NCI-H446 (cell line): ENCODE measurements around the gene PRDX5.
A peak's percentile ranks its signal among the peaks of the same experiment; 100 is the strongest.
"Not testable (repeated sequence)": the region's sequence is repeated elsewhere in the genome, so short reads cannot be mapped to it uniquely, and the experiment has no call there.

Source experiments
- DNase-seq, 2 experiments: peaks; one replicate each; lab custom pipeline; 2025; lab: John Stamatoyannopoulos, UW

PRDX5 gene

DNA sequence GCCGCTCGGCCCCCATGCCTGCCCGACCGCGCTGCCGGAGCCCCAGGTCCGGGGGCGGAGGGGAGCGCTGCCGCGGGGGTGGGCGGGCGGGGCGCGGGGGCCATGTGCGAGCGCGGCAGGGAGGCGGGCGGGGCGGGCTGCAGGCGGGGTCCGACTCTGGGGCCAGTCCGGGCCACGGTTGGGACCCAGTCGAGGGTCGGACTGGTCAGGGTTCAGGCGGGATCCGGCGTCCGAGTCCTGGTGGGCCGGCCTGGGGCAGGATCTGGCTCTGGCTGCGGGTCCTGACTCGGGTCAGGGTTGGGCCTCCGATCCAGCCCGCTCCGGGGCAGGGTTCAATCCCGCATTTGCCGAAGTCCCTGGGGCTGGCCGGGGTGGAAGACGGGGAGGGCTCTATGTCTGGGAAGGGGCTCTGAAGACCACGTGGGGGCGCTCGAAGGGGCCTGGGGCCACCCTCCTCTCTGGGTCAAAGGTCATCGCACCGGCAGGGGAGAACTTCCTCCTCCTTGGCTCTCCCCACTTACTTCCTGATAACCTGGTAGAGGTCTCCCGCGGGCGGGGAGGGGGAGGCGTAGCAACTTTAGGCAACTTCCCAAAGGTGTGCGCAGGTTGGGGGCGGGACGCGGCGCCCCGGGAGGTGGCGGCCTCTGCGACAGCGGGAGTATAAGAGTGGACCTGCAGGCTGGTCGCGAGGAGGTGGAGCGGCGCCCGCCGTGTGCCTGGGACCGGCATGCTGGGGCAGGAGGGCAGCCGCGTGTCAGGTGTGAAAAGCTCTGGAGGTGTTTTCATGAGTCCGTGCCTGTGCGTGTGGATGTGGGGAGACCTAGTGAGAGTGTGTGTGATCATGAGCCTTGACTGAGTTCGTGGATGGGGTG lies 12.0 kb upstream of the PRDX5 start:
- peak; percentile 14 to 48 for DNase-seq

DNA sequence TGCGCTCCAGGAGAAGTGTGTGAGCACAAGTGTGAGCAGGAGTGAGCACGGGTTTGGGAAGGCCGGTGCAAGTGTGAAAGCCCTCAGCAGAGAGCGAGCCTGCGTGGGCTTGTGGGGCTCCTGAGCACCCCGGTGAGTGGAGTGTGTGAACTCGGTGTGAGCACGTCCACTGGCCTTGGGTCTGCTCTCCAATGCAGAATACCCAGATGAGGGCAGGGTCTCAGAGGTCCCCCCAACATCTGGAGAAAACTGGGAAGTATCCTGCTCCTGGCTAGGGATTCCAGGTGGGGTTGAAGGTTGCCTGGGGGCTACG lies 11.4 kb upstream of the PRDX5 start:
- no peak for DNase-seq

DNA sequence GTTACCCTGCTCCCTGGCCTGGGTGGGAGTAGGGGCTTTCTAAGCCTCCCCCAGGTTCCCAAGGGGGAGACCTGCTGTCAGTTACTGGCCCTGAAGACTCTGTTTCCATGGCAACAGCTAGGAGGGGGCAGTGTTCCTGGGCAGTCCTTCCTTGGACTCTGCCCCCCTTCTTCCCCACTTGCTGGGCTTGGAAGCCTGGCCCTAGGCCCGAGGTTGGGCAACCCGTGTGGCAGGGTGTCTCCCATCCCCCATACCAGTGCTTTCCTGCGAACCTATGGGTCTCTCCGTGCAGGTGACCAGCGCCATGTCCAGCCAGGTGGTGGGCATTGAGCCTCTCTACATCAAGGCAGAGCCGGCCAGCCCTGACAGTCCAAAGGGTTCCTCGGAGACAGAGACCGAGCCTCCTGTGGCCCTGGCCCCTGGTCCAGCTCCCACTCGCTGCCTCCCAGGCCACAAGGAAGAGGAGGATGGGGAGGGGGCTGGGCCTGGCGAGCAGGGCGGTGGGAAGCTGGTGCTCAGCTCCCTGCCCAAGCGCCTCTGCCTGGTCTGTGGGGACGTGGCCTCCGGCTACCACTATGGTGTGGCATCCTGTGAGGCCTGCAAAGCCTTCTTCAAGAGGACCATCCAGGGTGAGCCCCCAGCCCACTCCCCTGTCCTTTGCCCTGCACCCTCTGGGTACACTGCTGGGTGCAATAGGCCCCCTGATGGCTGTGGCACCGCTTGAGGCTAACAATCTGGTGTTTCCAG lies 10.9 kb upstream of the PRDX5 start:
- peak in 1 of 2 experiments; percentile 28 for DNase-seq

DNA sequence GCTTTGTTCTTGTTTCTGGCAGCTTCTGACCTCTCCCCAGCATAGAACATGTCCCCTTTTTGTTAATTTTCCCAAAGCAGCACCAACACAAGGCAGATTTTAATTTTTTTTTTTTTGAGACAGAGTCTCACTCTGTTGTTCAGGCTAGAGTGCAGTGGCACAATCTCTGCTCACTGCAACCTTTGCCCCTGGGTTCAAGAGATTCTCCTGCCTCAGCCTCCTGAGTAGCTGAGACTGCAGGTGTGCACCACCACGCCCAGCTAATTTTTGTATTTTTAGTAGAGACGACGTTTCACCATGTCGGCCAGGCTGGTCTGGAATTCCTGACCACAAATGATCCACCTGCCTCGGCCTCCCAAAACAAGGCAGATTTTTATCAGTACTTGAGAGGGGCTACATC lies 10.1 kb upstream of the PRDX5 start:
- not testable (repeated sequence) for DNase-seq

DNA sequence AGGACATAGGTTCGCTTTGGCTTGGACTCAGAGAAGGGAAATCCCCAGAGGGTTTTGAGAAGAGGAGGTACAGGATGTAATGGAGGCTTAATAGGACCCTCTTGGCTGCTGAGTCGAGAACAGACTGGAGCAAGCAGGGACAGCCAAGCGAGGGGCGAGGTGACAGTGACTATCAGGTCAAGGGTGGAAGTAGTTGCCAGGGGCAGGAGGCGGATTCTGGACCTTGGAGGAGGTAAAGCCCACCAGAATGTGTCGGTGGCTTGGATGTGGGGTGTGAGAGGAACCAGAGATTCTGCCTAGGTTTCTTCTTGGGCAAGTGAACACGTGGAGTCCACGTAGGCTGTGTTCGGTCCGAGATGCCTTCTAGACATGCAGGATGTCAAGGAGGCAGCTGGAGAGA lies 5.0 kb upstream of the PRDX5 start:
- no peak for DNase-seq

DNA sequence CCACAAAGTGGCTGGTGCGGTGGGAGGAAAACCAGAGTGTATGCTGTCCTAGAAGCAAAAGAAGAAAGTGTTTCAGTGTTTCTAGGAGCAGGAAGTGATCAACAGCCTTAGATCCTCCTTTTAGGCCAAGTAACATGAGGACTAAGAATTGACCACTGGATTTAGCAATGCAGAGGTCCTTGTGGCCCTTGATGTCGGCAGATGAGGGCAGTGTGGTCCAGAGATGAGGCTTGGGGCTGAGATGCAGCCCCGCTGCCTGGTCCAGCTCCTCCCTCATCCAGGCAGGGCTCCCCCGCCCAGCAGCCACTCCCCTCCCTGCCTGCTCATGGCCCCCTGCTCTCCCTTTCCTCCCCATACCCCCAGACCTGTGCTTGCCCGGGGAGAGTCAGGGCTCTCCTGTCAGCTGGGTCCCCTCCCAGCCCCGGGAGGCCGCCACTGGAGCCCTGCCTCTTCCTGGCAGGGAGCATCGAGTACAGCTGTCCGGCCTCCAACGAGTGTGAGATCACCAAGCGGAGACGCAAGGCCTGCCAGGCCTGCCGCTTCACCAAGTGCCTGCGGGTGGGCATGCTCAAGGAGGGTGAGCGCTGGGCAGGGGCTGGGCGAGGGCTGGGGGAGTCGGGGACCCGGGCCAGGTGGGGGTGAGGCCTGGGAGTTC lies 4.3 kb upstream of the PRDX5 start:
- DNase-seq: no peak

DNA sequence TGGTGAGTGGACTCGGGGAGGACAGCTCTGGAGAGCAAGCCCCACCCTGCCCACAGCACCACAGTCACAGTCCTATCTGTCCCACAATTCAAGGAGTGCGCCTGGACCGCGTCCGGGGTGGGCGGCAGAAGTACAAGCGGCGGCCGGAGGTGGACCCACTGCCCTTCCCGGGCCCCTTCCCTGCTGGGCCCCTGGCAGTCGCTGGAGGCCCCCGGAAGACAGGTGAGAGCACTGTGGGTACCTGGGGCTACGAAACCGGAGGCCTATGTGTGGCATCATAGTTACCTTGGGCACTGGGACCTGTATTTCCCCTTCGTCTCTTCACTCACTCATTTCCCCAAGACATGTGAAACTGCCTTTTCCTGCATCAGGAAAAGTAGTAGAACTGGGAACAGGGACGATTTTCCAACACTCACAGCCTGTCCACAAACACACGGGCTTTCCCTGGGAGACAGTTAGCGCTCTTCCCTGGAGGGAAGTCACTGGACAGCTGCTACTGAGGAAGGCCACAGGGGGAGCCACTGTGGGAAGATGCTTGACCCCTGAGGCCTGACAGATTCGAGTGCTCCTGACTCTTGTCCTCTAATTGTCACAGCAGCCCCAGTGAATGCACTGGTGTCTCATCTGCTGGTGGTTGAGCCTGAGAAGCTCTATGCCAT lies 3.6 kb upstream of the PRDX5 start:
- no peak for DNase-seq

DNA sequence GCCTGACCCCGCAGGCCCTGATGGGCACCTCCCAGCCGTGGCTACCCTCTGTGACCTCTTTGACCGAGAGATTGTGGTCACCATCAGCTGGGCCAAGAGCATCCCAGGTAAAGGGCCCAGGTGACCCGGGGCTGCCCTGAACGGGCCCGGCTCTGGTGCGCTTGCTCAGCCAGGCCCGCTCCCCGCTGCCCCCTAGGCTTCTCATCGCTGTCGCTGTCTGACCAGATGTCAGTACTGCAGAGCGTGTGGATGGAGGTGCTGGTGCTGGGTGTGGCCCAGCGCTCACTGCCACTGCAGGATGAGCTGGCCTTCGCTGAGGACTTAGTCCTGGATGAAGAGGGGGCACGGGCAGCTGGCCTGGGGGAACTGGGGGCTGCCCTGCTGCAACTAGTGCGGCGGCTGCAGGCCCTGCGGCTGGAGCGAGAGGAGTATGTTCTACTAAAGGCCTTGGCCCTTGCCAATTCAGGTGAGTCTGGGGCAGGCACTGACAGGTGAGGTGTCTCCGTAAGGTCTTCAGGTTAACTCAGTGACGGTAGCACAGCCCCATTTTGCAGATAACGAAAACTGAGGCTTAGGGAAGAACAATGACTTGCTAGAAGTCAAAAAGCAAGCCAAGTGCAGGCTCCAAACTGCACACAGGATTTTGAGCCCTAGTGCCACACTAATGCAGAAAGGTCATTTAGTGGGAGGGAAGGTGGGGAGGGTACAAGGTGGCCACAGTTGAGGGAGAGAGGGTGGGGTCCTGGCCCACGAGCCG lies 2.9 kb upstream of the PRDX5 start:
- no peak for DNase-seq

DNA sequence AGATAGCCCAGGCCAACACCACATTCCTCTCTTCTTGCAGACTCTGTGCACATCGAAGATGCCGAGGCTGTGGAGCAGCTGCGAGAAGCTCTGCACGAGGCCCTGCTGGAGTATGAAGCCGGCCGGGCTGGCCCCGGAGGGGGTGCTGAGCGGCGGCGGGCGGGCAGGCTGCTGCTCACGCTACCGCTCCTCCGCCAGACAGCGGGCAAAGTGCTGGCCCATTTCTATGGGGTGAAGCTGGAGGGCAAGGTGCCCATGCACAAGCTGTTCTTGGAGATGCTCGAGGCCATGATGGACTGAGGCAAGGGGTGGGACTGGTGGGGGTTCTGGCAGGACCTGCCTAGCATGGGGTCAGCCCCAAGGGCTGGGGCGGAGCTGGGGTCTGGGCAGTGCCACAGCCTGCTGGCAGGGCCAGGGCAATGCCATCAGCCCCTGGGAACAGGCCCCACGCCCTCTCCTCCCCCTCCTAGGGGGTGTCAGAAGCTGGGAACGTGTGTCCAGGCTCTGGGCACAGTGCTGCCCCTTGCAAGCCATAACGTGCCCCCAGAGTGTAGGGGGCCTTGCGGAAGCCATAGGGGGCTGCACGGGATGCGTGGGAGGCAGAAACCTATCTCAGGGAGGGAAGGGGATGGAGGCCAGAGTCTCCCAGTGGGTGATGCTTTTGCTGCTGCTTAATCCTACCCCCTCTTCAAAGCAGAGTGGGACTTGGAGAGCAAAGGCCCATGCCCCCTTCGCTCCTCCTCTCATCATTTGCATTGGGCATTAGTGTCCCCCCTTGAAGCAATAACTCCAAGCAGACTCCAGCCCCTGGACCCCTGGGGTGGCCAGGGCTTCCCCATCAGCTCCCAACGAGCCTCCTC lies 2.0 kb upstream of the PRDX5 start:
- DNase-seq: not testable (repeated sequence)

DNA sequence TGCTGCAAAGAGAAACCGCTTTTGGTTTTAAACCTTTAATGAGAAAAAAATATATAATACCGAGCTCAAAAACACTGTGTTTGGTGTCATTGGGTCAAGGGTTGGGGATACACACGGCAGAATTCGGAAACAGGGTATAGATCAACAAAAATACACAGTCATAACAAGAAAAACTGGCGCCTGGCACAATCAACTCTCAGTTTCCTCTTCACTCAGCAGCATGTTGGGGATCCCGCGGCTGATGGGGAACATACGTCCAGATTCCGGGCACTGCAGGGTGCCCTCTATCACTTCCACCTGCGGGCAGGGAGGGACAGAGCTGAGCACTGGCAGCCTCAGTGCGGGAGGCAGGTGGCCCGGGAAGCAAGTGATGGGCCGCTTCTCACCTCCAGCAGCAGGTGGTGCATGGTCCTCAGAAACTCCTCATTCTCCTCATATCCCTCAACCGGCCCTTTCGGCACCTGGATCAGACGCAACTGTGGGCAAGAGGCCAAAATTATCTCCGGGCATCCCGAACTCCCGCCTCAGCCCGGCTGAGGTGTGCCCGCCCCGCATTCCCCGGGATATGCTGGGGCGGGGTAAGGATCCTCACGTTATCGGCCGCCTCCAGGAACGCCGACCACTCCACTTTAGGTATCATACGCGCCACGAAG lies 1.1 kb upstream of the PRDX5 start:
- peak in 1 of 2 experiments; percentile 62 for DNase-seq

DNA sequence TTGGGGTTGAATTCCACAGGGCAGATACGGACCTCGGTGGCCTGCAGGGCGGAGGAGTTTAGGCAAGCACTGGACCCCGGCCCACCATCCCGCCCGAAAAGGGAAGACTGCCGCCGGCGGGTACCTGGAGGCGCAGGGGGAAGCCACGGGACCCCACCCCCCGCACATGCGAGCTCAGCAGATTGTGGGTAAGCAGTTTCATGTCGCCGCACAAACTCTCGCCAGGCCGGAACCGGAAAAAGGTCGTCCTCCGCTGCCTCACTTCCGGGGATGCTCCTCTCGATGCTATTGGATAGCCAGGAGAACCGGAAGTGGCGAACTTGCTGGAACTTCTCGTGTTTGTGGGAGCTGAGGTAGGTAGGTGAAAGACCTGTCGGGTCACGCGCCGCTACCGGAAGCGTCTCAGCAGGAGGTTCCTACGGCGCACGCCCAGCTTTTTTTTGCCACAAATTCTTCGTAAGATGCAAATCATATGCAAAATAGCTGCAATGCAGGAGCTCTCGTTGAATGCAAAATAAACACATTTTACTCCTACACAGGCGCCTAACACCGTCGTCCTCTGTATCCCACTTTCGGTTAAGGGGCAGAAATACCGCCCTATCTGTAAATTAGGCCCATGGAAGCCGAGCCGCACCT lies 478 bp upstream of the PRDX5 start, which contains the start of gene TRMT112:
TRMT112 (minus strand) TSS at position 235 of the 636 bp plus-strand sequence; CDS start at position 202, 33 bp downstream.
- peak; percentile 93 to 98 for DNase-seq

DNA sequence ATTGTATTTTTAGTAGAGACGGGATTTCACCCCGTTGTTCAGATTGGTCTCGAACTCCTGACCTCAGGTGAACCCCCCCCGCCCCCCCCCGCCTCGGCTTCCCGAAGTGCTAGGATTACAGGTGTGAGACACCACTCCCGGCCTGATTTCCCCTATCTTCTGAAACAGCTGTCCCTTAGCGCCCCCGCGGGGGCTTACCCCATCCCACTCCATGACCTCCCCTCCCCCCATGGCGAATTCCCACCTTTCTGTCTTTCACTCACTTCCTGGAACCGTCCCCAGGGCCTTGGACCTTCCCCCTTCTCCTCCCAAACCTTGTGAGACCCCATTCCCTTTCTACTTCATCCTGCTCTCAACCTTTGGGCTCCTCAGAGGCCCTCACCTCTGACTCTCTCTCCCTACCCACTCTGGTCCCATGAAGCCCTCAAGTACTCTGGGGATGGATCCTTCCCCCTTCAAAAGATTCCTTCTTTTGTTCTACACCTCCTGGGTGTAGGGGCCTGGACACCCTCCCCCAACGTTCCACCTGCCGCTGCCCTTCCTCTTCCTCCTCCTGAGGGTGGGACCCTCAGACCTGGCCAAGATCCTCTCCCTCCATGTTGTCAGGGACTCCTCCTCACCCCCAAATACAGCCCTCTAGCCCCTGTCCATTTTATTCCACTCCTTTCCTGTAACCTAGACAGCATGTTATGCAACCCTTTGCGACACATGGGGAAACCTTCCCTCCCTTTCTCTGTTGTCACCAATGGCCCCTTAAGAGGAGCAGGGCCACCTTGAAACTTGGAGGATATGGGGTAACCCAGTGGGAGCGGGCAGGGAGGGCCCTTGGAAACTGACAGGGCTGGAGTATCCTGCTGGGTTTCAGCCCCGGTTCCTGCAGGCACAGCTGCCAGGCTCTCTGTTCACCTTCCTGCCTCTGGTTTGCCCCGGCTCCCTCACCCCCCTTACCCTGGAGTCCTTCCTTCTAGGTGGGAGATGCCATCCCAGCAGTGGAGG lies 1.1 kb downstream of the PRDX5 start:
- DNase-seq: no peak

DNA sequence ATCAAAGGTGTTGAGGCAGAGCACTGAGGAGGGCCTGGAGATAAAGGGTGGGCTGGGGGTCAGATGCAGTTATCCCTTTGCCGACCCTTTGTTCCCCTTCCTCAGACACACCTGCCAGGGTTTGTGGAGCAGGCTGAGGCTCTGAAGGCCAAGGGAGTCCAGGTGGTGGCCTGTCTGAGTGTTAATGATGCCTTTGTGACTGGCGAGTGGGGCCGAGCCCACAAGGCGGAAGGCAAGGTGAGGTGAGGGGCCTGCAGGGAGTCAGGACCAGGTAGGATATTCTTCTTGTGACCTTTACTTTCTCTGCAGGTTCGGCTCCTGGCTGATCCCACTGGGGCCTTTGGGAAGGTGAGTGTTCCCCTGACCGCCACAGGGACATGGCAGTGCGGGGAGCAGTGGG lies 2.6 kb downstream of the PRDX5 start:
- no peak for DNase-seq

DNA sequence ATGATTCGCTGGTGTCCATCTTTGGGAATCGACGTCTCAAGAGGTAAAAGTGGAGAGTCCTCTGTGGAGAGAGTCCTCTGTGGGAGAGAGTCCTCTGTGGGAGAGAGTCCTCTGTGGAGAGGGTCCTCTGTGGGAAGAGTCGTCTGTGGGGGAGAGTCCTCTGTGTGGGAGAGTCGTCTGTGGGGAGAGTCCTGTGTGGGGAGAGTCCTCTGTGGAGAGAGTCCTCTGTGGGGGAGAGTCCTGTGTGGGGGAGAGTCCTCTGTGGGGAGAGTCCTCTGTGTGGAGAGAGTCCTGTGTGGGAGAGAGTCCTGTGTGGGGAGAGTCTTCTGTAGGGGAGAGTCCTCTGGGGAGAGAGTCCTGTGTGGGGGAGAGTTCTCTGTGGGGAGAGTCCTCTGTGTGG lies 3.1 kb downstream of the PRDX5 start:
- no peak for DNase-seq

DNA sequence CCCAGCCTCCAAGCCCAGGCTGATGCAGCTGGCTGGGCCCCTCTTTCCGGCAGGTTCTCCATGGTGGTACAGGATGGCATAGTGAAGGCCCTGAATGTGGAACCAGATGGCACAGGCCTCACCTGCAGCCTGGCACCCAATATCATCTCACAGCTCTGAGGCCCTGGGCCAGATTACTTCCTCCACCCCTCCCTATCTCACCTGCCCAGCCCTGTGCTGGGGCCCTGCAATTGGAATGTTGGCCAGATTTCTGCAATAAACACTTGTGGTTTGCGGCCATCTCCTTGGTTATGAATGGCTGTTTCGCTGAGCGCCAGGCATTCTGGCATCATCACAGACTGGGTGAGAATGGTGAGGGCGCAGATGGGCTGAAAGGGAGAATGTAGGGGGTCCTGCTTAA lies 3.6 kb downstream of the PRDX5 start:
- DNase-seq: no peak

DNA sequence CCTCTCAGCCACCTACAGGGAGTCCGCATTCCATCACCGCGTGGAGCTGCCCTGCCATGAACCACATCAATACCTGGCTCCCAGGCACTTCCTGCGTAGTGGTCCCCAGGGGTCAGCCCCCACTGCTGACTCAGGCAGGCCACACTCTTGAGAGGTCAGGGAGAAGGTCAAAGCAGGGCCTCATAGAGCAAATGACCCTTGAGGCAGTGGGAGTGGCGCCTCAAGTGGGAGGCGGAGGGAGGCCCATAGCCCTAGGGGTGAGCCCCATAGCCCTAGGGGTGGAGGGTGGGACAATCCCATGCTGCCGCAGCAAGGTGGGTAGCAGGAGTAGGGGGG lies 5.0 kb downstream of the PRDX5 start:
- no peak for DNase-seq

DNA sequence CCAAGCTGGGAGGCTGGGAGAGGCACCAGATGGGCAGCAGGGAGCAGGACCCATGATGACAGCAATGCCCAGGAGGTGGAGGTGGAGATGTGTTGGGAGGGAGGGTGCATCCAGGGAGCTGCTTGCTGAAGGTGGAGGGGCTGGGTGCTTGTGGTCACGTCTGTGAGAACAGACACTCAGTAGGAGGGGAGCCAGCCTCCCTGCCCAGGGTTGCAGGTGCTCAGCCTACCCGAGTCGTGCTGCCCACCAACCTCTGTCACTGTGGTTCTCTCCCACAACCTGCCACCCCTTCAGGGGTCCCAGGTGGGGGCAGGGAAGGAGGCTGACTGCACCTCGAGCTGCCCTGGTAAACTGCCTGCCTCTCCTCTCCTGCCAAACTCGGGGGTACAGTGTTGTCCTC lies 5.5 kb downstream of the PRDX5 start:
- no peak for DNase-seq

DNA sequence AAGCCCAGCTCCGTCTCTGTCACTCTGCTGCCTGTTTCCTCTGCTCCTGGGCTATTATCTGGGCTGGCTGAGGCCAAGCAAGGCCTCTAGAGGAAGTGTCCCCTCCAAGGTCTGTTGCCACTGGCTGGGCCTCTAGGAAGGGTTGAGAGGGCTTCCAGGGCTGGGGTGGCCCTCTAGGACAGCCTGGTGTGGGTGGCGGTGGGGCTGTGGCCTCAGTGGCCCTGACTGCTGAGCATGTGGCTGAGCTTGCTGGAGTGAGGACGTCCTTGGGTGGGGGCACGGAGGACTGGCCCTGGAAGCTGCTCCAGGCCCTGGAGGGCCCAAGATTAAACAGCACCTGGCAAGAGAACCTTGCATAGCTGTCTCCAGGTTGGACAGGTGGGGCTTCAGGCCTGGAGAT lies 6.1 kb downstream of the PRDX5 start:
- DNase-seq: not testable (repeated sequence)
